Limb (tissue), 2 donors: ENCODE results near the gene CNOT8.
A peak's percentile ranks its signal among the peaks of the same experiment; 100 is the strongest.
"Not testable (repeated sequence)": the region's sequence is repeated elsewhere in the genome, so short reads cannot be mapped to it uniquely, and the experiment has no call there.

Experiments used
- DNase-seq, 2 donors: peaks; one replicate each; pipeline ENCODE4 v3.0.0-alpha.2; 2016; ENCODE audit errors: extremely low spot score in 2 of 2

CNOT8 gene

GRCh38 chr5:154858297-154858971 lies at the start of gene CNOT8:
Gene CNOT8 (plus strand): TSS chr5:154858627. CDS start chr5:154863279, 4,652 bp downstream.
- peak; percentile 97 to 99 for DNase-seq

GRCh38 chr5:154811239-154811638 lies 47.2 kb upstream of the CNOT8 start:
- no peak for DNase-seq

GRCh38 chr5:154811653-154812465 lies 46.6 kb upstream of the CNOT8 start:
- DNase-seq: peak; percentile 40 to 69

GRCh38 chr5:154813158-154813557 lies 45.3 kb upstream of the CNOT8 start:
- DNase-seq: no peak

GRCh38 chr5:154813736-154814135 lies 44.7 kb upstream of the CNOT8 start:
- DNase-seq: no peak

GRCh38 chr5:154815025-154815424 lies 43.4 kb upstream of the CNOT8 start:
- DNase-seq: no peak

GRCh38 chr5:154815684-154816247 lies 42.7 kb upstream of the CNOT8 start:
- DNase-seq: no peak

GRCh38 chr5:154816891-154817492 lies 41.4 kb upstream of the CNOT8 start:
- no peak for DNase-seq

GRCh38 chr5:154817815-154818214 lies 40.6 kb upstream of the CNOT8 start:
- DNase-seq: no peak

GRCh38 chr5:154818471-154819116 lies 39.8 kb upstream of the CNOT8 start:
- DNase-seq: no peak

- DNase-seq: no peak
These were observed 38.9 kb upstream of the CNOT8 start for GRCh38 chr5:154819546-154819945.

- no peak for DNase-seq
These were observed 38.0 kb upstream of the CNOT8 start for GRCh38 chr5:154820383-154820782.

GRCh38 chr5:154822896-154823295 lies 35.5 kb upstream of the CNOT8 start:
- not testable (repeated sequence) for DNase-seq

- DNase-seq: no peak
These were observed 34.8 kb upstream of the CNOT8 start for GRCh38 chr5:154823605-154824004.

- DNase-seq: no peak
These were observed 34.4 kb upstream of the CNOT8 start for GRCh38 chr5:154824070-154824469.

- DNase-seq: no peak
These were observed 29.2 kb upstream of the CNOT8 start for GRCh38 chr5:154829181-154829588.

GRCh38 chr5:154829589-154830218 lies 28.7 kb upstream of the CNOT8 start:
- DNase-seq: no peak

- DNase-seq: peak in 1 of 2 donors; percentile 24
These were observed 28.2 kb upstream of the CNOT8 start for GRCh38 chr5:154830219-154830595.

GRCh38 chr5:154830596-154830995 lies 27.8 kb upstream of the CNOT8 start:
- DNase-seq: no peak

GRCh38 chr5:154831451-154831850 lies 27.0 kb upstream of the CNOT8 start:
- DNase-seq: no peak

- DNase-seq: not testable (repeated sequence)
These were observed 25.6 kb upstream of the CNOT8 start for GRCh38 chr5:154832804-154833203.
